PC-3 (cell line): Measurements from ENCODE around the gene HOXA6.

Experiments
- CTCF ChIP-seq: fragments of 300-600 bp; sonication (generic); conservative IDR thresholded peaks from 2 replicates; pipeline ENCODE4 v1.5.1; 2017; ENCODE audit warnings: antibody characterized with exemption, low read depth, mild to moderate bottlenecking, low read length
- EZH2phosphoT487 ChIP-seq: fragments of 300-600 bp; sonication (generic); IDR thresholded peaks from 2 replicates; pipeline ENCODE4 v1.6.1; 2018; ENCODE audit warnings: mild to moderate bottlenecking, antibody characterized with exemption, low read length, borderline replicate concordance

DNA sequence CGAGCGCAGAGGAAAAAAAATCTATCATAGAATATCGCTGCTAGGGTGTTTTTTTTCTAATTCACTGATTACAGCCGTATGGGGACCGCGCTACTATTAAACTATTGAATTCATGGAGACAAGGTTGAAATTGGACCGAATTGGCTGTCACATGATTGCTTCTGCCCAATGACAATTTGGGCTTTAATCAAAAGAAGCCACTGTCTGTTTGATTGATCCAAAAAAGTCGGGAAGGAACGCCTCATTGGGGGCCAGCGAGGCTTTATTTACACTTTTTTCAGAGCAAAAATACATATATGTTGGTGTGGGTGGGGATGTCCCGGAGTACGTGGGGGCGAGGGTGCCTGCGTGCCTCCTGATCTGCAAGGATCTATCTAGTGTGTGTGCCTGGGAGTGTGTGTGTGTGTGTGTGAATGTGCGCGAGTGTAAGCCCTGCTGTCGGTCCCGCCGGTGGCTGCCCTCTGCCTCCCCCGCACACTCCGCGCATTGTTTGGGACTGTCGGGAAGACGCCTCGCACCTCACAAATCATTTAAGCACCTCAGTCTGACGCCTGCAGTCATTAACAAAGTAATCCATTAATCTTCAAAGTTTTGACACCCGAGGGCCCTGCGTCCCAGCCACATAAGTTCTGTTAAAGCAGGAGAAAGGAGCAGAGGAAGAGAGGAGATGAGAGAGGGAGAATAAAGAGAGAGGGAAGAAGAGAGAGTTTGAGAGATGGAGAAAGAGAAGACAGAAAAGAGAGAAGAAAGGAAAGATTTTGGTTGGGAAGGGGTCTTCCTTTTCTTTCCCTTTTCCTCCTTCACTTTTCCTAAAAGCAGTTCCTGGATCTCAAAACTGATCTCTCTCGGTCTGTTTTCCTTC lies 44.8 kb downstream of the HOXA6 start, which contains the start of gene HOXA2:
- TF ChIP-seq CTCF (no peak), EZH2phosphoT487 (no peak)
